HG03442 (cell line): ENCODE data around the gene NCAM1.

ENCODE experiments used
- ATAC-seq: cut with Tn5 transposase; IDR thresholded peaks from one replicate; pipeline ENCODE4 v1.9.1; 2021; ENCODE audit warnings: mild to moderate bottlenecking, moderate library complexity; ENCODE audit not compliant: unreplicated experiment

Gene NCAM1

GRCh38 chr11:113162592-113162962 lies 201.4 kb downstream of the NCAM1 start:
- ATAC-seq: no peak

- ATAC-seq: no peak
Observed at GRCh38 chr11:113163291-113164030, 202.2 kb downstream of the NCAM1 start.

- no peak for ATAC-seq
Observed at GRCh38 chr11:113166280-113166679, 205.1 kb downstream of the NCAM1 start.

- ATAC-seq: no peak
Observed at GRCh38 chr11:113167599-113167998, 206.4 kb downstream of the NCAM1 start.

- no peak for ATAC-seq
Observed at GRCh38 chr11:113168354-113169342, 207.4 kb downstream of the NCAM1 start.

- ATAC-seq: no peak
Observed at GRCh38 chr11:113172382-113172951, 211.2 kb downstream of the NCAM1 start.

GRCh38 chr11:113173126-113173525 lies 211.9 kb downstream of the NCAM1 start:
- ATAC-seq: no peak

- ATAC-seq: no peak
Observed at GRCh38 chr11:113174882-113175281, 213.7 kb downstream of the NCAM1 start.

GRCh38 chr11:113176599-113177360 lies 215.6 kb downstream of the NCAM1 start:
- no peak for ATAC-seq

- ATAC-seq: no peak
Observed at GRCh38 chr11:113177671-113178070, 216.5 kb downstream of the NCAM1 start.

- no peak for ATAC-seq
Observed at GRCh38 chr11:113178381-113179070, 217.3 kb downstream of the NCAM1 start.

- ATAC-seq: no peak
Observed at GRCh38 chr11:113179181-113179704, 218.0 kb downstream of the NCAM1 start.

GRCh38 chr11:113181094-113181493 lies 219.9 kb downstream of the NCAM1 start:
- ATAC-seq: no peak

GRCh38 chr11:113182288-113182687 lies 221.1 kb downstream of the NCAM1 start:
- no peak for ATAC-seq

- ATAC-seq: no peak
Observed at GRCh38 chr11:113184498-113184897, 223.3 kb downstream of the NCAM1 start.

- peak; percentile 47 for ATAC-seq
Observed at GRCh38 chr11:113188371-113188834, 227.2 kb downstream of the NCAM1 start.

GRCh38 chr11:113189909-113190667 lies 228.9 kb downstream of the NCAM1 start:
- no peak for ATAC-seq

GRCh38 chr11:113192121-113192925 lies 231.1 kb downstream of the NCAM1 start:
- no peak for ATAC-seq
